ENCODE measurements around the gene KIF5A. TPM values are rescaled to one million over a fixed set of nuclear protein-coding genes. Genes with fewer than 3 reads are reported as not detected.

Gene KIF5A
- total and polyA plus RNA-seq, 2 of the 13 experiments (the other 11 are each of a cell fraction or from before 2014, with no cell fraction given), result 1.6 to 11.9 TPM

- TF ChIP-seq ZNF782 (CRISPR knock-in tag; IDR thresholded peaks at IDR 0.05; ENCODE audit: borderline replicate concordance), result peak; percentile 67; the same call in 1 of the 2 replicates
- TF ChIP-seq ZNF577 (CRISPR knock-in tag; IDR thresholded peaks at IDR 0.05; ENCODE audit: borderline replicate concordance, low read depth), result no peak
- TF ChIP-seq, protein P1, sequence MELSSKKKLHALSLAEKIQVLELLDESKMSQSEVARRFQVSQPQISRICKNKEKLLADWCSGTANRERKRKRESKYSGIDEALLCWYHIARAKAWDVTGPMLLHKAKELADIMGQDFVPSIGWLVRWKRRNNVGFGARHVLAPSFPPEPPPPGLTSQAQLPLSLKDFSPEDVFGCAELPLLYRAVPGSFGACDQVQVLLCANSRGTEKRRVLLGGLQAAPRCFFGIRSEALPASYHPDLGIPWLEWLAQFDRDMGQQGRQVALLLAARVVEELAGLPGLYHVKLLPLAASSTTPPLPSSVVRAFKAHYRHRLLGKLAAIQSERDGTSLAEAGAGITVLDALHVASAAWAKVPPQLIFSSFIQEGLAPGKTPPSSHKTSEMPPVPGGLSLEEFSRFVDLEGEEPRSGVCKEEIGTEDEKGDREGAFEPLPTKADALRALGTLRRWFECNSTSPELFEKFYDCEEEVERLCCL (CRISPR knock-in tag; IDR thresholded peaks at IDR 0.05; ENCODE audit: borderline replicate concordance), result no peak
- TF ChIP-seq NAIF1 (CRISPR knock-in tag; IDR thresholded peaks at IDR 0.05; ENCODE audit: borderline replicate concordance), result peak; percentile 46; the same call in 1 of the 2 replicates
- peak; percentile 93; the same call in 1 of the 2 replicates for TF ChIP-seq ZNF34 (CRISPR knock-in tag; IDR thresholded peaks at IDR 0.05; ENCODE audit: borderline replicate concordance)
- TF ChIP-seq ATF7-NPFF (CRISPR knock-in tag; IDR thresholded peaks at IDR 0.05; ENCODE audit: low read depth), result no peak; the same call in 1 of the 2 replicates
- TF ChIP-seq KLF9 (CRISPR knock-in tag; IDR thresholded peaks at IDR 0.05; ENCODE audit: low read depth), result no peak
- peak; percentile 63 for TF ChIP-seq NFYB (CRISPR knock-in tag; IDR thresholded peaks at IDR 0.05)
- TF ChIP-seq ZNF644 (CRISPR knock-in tag; IDR thresholded peaks at IDR 0.05; ENCODE audit: low read depth), result no peak
- TF ChIP-seq BRD4 (CRISPR knock-in tag; IDR thresholded peaks at IDR 0.05), result peak; percentile 53; the same call in 1 of the 2 replicates
- 0 out of 2 replicates have a peak, but pooled peaks have one; percentile 17 for TF ChIP-seq RAD21 (CRISPR knock-in tag; IDR thresholded peaks at IDR 0.05)
- peak; percentile 40; the same call in 1 of the 2 replicates for TF ChIP-seq HOXD1 (CRISPR knock-in tag; IDR thresholded peaks at IDR 0.05)
- no peak for TF ChIP-seq GABPA (IDR thresholded peaks at IDR 0.05; ENCODE audit: low read depth, low read length)
- peak; percentile 67 for TF ChIP-seq GABPA (CRISPR knock-in tag; IDR thresholded peaks at IDR 0.05; ENCODE audit: low read depth)
- TF ChIP-seq ZFP90 (CRISPR knock-in tag; IDR thresholded peaks at IDR 0.05; ENCODE audit: borderline replicate concordance), result 0 out of 2 replicates have a peak, but pooled peaks have one; percentile 63
- TF ChIP-seq ZNF333 (CRISPR knock-in tag; IDR thresholded peaks at IDR 0.05; ENCODE audit: borderline replicate concordance), result peak; percentile 49; the same call in 1 of the 2 replicates
- no peak for TF ChIP-seq RFXANK (CRISPR knock-in tag; IDR thresholded peaks at IDR 0.05)
- TF ChIP-seq PBX3 (CRISPR knock-in tag; IDR thresholded peaks at IDR 0.05; ENCODE audit: borderline replicate concordance), result no peak
- TF ChIP-seq ZNF335 (CRISPR knock-in tag; IDR thresholded peaks at IDR 0.05), result no peak
- TF ChIP-seq, protein P2, sequence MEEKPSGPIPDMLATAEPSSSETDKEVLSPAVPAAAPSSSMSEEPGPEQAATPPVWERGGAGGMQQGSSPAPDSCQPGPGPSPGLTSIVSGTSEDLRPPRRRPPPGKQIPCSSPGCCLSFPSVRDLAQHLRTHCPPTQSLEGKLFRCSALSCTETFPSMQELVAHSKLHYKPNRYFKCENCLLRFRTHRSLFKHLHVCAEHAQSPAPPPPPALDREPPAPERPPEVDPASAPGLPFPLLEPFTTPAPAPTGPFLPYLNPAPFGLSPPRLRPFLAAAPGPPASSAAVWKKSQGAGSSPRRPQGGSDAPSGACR (CRISPR knock-in tag; IDR thresholded peaks at IDR 0.05), result peak; percentile 91
- peak; percentile 15; the same call in 1 of the 2 replicates for TF ChIP-seq ZNF264 (CRISPR knock-in tag; IDR thresholded peaks at IDR 0.05)
- peak; percentile 34 for TF ChIP-seq HNRNPH1 (optimal IDR thresholded peaks at IDR 0.05; ENCODE audit: low read depth, low read length)
- 0 out of 2 replicates have a peak, but pooled peaks have one; percentile 26 for TF ChIP-seq DRAP1 (CRISPR knock-in tag; IDR thresholded peaks at IDR 0.05)
- TF ChIP-seq, protein P3, sequence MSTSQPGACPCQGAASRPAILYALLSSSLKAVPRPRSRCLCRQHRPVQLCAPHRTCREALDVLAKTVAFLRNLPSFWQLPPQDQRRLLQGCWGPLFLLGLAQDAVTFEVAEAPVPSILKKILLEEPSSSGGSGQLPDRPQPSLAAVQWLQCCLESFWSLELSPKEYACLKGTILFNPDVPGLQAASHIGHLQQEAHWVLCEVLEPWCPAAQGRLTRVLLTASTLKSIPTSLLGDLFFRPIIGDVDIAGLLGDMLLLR (CRISPR knock-in tag; IDR thresholded peaks at IDR 0.05), result no peak; the same call in 1 of the 2 replicates
- TF ChIP-seq ETV5 (CRISPR knock-in tag; IDR thresholded peaks at IDR 0.05; ENCODE audit: borderline replicate concordance), result 0 out of 2 replicates have a peak, but pooled peaks have one; percentile 9
- no peak for TF ChIP-seq CREB1 (IDR thresholded peaks at IDR 0.05)
- TF ChIP-seq CREB1 (CRISPR knock-in tag; IDR thresholded peaks at IDR 0.05), result peak; percentile 37; the same call in 1 of the 2 replicates
These were observed 27.6 kb upstream of the KIF5A start, which contains the start of gene MBD6 (continued) for GRCh38 chr12:57522011-57522886.
